Fibroblast of pulmonary artery (primary cell): ENCODE measurements around the gene TSPAN18.

Source experiments
- DNase-seq: peaks from one replicate; pipeline ENCODE4 v3.0.0-alpha.2; 2010; ENCODE audit warnings: low read depth
- H3K4me3 ChIP-seq: replicated peaks from 2 replicates; pipeline ENCODE4 v1.5.1; 2011; ENCODE audit warnings: low read depth, mild to moderate bottlenecking, control low read depth, low read length, moderate library complexity
- TF ChIP-seq, protein P1 (sequence below): IDR thresholded peaks from 2 replicates; pipeline ENCODE4 v1.5.1; 2011; ENCODE audit warnings: mild to moderate bottlenecking, control low read depth, low read length, inconsistent platforms; ENCODE audit errors: missing control alignments

The TSPAN18 gene

DNA sequence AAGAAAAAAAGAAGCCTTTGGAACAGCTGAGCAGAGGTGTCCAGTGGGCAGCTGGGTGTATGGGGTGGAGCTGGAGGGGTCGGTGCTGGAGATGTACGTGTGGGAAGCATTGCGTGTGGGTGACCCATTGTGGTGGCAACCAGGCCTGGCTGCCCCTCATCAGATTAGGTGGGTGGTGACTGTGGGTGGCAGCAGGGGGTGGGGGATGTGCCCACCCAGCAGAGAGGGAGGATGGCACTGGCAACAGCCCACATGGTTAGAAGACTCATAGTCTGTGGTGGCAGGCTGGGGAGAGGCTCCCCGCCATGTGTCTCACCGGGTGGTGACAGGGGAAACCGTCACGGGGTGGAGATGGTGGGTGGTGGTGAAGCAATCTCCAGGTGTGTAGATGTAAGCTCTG is 196.4 kb downstream of the TSPAN18 start:
- no peak for DNase-seq
- TF ChIP-seq, protein P1, sequence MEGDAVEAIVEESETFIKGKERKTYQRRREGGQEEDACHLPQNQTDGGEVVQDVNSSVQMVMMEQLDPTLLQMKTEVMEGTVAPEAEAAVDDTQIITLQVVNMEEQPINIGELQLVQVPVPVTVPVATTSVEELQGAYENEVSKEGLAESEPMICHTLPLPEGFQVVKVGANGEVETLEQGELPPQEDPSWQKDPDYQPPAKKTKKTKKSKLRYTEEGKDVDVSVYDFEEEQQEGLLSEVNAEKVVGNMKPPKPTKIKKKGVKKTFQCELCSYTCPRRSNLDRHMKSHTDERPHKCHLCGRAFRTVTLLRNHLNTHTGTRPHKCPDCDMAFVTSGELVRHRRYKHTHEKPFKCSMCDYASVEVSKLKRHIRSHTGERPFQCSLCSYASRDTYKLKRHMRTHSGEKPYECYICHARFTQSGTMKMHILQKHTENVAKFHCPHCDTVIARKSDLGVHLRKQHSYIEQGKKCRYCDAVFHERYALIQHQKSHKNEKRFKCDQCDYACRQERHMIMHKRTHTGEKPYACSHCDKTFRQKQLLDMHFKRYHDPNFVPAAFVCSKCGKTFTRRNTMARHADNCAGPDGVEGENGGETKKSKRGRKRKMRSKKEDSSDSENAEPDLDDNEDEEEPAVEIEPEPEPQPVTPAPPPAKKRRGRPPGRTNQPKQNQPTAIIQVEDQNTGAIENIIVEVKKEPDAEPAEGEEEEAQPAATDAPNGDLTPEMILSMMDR = no peak
- no peak overlapping the region for H3K4me3 ChIP-seq

DNA sequence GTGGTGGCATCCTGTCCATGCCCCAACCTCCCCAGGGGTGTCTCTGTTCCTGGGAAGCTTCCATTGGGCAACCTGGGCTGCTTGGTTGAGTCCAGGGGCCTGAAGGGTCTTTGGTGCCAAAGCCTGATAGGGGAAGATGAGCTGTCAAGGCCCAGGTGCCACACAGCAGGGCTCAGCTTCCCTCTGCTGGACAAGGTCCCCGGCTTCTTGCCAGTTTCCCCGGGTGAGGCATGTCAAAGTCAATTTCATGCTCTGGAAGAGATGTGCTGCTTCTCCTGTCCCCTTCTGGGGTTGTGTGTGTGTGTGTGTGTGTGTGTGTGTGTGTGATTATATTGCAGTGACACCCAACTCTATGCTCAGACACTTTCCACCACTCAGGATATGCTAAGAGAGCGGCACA is 197.0 kb downstream of the TSPAN18 start:
- DNase-seq = no peak
- TF ChIP-seq, protein P1 = no peak
- no peak overlapping the region for H3K4me3 ChIP-seq

DNA sequence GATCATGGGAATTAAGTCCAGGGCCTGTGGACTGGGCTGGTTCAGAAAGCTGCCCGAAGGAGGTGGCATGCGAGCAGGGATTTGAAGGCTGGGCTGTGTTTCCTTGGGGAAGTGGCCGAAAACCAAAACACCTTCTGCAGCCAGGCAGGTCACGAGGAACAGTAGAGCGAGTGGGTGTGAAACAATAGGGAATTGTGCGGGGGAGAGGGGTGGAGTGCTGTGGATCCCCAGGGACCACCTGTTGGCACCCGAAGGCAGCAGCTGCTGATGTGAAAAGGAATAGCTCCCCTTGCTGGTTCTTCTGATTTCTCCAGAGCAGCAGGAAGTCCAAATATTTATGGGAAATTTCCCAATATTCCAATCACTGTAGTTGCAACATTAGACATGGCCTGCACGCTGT is 199.3 kb downstream of the TSPAN18 start:
- DNase-seq = no peak
- no peak overlapping the region for H3K4me3 ChIP-seq
- TF ChIP-seq, protein P1 = peak; percentile 3

DNA sequence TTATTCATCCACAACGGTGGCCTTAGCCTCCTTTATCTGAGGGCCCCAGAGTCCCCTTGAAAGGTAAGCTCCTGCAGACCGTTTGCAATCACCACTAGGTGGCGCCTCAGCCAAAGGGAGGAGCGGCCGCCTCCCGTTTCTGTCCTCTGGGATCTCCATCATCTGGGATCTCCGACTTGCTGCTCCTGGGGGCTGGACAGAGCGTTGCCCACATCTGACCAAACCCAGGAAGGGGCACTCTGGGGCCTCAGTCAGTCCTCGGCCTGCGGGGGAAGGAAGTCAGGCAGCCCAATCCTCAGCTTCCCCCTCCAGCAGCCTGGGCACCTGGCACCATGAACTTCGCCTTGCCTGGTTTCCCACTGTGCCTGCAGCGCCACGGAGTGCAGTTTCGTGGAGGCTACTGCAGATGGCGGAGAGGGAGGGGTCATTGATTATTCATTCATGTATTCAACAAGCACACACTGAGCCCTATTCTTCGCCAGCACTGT is 200.5 kb downstream of the TSPAN18 start:
- TF ChIP-seq, protein P1 = peak; percentile 83
- no peak overlapping the region for H3K4me3 ChIP-seq

DNA sequence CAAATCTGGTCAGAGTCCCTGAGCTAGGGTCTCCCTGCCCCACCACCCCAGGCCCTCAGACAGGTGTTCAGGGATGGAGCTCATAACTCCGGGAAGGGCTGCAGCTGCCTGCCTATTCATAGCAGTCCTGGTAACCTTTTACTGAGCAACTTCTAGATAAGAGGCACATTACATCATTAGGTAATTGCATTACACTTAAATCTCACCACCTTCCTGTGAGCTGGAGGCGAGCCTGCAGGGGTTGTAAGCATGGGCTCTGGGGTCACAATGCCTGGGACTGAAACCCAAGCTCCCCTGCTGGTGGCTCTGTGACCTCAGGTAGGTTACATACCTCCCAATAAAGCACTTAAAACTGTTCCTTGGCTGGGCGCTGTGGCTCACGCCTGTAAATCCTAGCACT is 201.4 kb downstream of the TSPAN18 start:
- TF ChIP-seq, protein P1 = no peak

More for the DNA sequence above, 200.5 kb downstream of the TSPAN18 start:
- DNase-seq = peak; percentile 74

DNA sequence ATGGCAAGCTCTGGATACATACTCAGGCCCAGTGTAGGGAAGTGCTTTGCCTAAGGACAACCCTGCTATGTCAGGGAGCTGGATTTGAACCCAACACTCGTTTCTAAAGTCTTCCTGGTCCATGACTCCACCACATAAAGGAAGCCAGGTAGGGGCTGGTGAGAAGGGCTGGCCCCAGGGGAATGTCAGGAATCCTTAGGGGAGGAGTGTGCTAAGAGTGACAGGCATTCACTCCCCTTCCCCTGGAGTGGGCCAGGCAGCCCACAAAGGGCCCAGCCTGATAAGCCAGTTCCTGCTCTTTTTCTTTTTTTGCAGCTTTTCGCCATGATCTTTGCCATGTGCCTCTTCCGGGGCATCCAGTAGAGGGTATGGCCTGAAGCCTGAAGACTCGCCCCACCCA is 202.1 kb downstream of the TSPAN18 start:
- no peak for DNase-seq
- no peak overlapping the region for H3K4me3 ChIP-seq
- TF ChIP-seq, protein P1 = no peak

More for the DNA sequence above, 201.4 kb downstream of the TSPAN18 start:
- H3K4me3 ChIP-seq = no peak overlapping the region
- DNase-seq = no peak

DNA sequence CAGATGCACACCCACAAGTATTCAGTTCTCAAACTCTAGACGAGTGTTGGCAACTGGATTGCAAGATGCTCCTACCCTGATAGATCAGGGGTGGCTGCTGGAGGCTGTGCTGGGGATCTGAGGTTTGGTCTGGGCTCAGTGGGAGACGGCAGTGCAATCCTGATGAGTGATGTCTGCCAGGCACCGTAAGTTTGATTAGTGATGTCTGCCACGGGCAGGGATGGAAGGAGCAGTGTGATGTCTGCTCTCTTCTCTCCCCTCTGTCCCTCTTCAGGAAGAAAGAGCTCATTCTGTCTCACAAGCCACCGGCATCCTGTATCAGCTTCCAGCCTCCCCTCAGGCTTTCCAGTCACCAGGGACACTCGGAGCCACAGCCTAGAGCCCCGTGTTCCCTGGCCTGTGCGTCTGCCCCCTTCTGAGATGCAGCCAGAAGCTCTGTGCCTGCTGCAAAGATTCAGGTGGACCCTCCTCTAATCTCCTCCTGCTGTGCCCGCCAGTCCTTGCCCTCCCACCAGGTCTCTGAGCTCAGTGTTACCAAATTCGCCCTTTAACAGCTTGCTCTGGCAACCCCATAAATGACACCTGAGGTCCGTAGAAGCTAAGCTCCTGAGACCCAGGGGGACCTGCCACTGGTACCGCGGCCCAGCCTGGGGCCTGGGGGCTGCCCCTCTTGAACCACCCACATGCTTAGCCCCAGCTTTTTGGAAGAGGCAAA is 204.0 kb downstream of the TSPAN18 start:
- TF ChIP-seq, protein P1 = no peak
- DNase-seq = no peak
- no peak overlapping the region for H3K4me3 ChIP-seq
